CD14-positive monocyte (primary cell): Measurements from ENCODE around the gene DOK6. TPM values are rescaled to one million over a fixed set of nuclear protein-coding genes. Genes with fewer than 3 reads are reported as not detected.

ENCODE experiments used
- DNase-seq, 3 donors: peaks; one replicate each; pipeline ENCODE4 v3.0.0-alpha.2; 2011 to 2022
- H2AFZ ChIP-seq: 2 replicates; pipeline ENCODE4 v1.6.0; 2012; ENCODE audit warnings: mild to moderate bottlenecking, low read depth, low read length, inconsistent platforms; ENCODE audit not compliant: insufficient read depth, poor library complexity, severe bottlenecking
- H3K27ac ChIP-seq, 2 donors: 1 replicate in 1 of 2; 2 replicates in 1 of 2; pipeline ENCODE4 v1.5.1; 2012 to 2013; ENCODE audit warnings: low read length in 2 of 2, control low read depth in 1 of 2, inconsistent platforms in 1 of 2, low read depth in 1 of 2, mild to moderate bottlenecking in 1 of 2
- H3K27me3 ChIP-seq, 2 donors: one replicate each; pipeline versions ENCODE4 v1.6.0 to v1.6.1; 2011 to 2013; ENCODE audit warnings: low read length in 2 of 2; ENCODE audit not compliant: control insufficient read depth in 2 of 2, insufficient read depth in 2 of 2
- H3K36me3 ChIP-seq, 2 donors: replicated peaks in 1 of 2; 1 replicate in 1 of 2; 2 replicates in 1 of 2; pipeline versions ENCODE4 v1.5.1 to v1.6.1; 2012 to 2013; ENCODE audit warnings: low read length in 2 of 2, control low read depth in 1 of 2, inconsistent platforms in 1 of 2, mild to moderate bottlenecking in 1 of 2; ENCODE audit not compliant: insufficient read depth in 2 of 2, control insufficient read depth in 1 of 2
- H3K4me1 ChIP-seq, 2 donors: 1 replicate in 1 of 2; 2 replicates in 1 of 2; pipeline versions ENCODE4 v1.5.1 to v1.6.1; 2012 to 2013; ENCODE audit warnings: low read length in 2 of 2, control low read depth in 1 of 2, inconsistent platforms in 1 of 2, mild to moderate bottlenecking in 1 of 2, moderate library complexity in 1 of 2; ENCODE audit not compliant: insufficient read depth in 2 of 2, control insufficient read depth in 1 of 2
- H3K4me2 ChIP-seq: replicated peaks from 2 replicates; pipeline ENCODE3; 2012; ENCODE audit warnings: low read length, moderate library complexity, mild to moderate bottlenecking; ENCODE audit not compliant: poor library complexity, severe bottlenecking; ENCODE audit errors: extremely low read depth
- H3K4me3 ChIP-seq, 3 experiments: fragments of 200-600 bp in 1 of 3; sonication (generic) in 1 of 3; replicated peaks in 1 of 3; 1 replicate in 2 of 3; 2 replicates in 1 of 3; pipeline ENCODE4 v1.5.1; 2011 to 2013; ENCODE audit warnings: low read length in 3 of 3, mild to moderate bottlenecking in 3 of 3, control low read depth in 2 of 3, low read depth in 2 of 3, inconsistent platforms in 1 of 3, moderate library complexity in 1 of 3
- H3K79me2 ChIP-seq: 2 replicates; pipeline ENCODE4 v1.6.0; 2012; ENCODE audit warnings: mild to moderate bottlenecking, control low read depth, inconsistent platforms, low read length, moderate library complexity; ENCODE audit not compliant: insufficient read depth
- H3K9ac ChIP-seq: 2 replicates; pipeline ENCODE4 v1.6.0; 2017; ENCODE audit warnings: low read length, mild to moderate bottlenecking; ENCODE audit not compliant: insufficient read depth, poor library complexity, severe bottlenecking
- H3K9me3 ChIP-seq, 2 donors: replicated peaks in 1 of 2; 1 replicate in 1 of 2; 2 replicates in 1 of 2; pipeline versions ENCODE4 v1.5.1 to v1.6.1; 2012 to 2013; ENCODE audit warnings: low read length in 2 of 2, control low read depth in 1 of 2; ENCODE audit not compliant: control insufficient read depth in 1 of 2, insufficient read depth in 1 of 2
- H4K20me1 ChIP-seq: 2 replicates; pipeline ENCODE4 v1.6.0; 2012; ENCODE audit warnings: mild to moderate bottlenecking, low read length, control low read depth, moderate library complexity; ENCODE audit not compliant: insufficient read depth
- H3K27ac Mint-ChIP-seq, 7 donors: one replicate each; pipeline ENCODE4 v1.8.0; 2020; ENCODE audit warnings: mild to moderate bottlenecking in 7 of 7, mixed read lengths in 7 of 7, moderate library complexity in 6 of 7, inconsistent platforms in 2 of 7
- H3K27me3 Mint-ChIP-seq, 3 donors: one replicate each; pipeline ENCODE4 v1.8.0; 2021 to 2022; ENCODE audit warnings: low read depth in 3 of 3, mild to moderate bottlenecking in 3 of 3, mixed read lengths in 3 of 3, moderate library complexity in 3 of 3, inconsistent platforms in 1 of 3
- H3K36me3 Mint-ChIP-seq, 2 donors: one replicate each; pipeline ENCODE4 v1.8.0; 2020; ENCODE audit warnings: mixed read lengths in 2 of 2, inconsistent platforms in 1 of 2, mild to moderate bottlenecking in 1 of 2
- H3K4me1 Mint-ChIP-seq: one replicate; pipeline ENCODE4 v1.8.0; 2020; ENCODE audit warnings: mild to moderate bottlenecking, mixed read lengths
- H3K4me3 Mint-ChIP-seq, 2 donors: one replicate each; pipeline ENCODE4 v1.8.0; 2020; ENCODE audit warnings: mild to moderate bottlenecking in 2 of 2, mixed read lengths in 2 of 2, moderate library complexity in 1 of 2
- H3K9me3 Mint-ChIP-seq, 7 donors: one replicate each; pipeline ENCODE4 v1.8.0; 2020 to 2022; ENCODE audit warnings: mixed read lengths in 7 of 7, mild to moderate bottlenecking in 6 of 7, moderate library complexity in 6 of 7, inconsistent platforms in 2 of 7
- CTCF ChIP-seq: fragments of 200-600 bp; IDR thresholded peaks from one replicate; pipeline ENCODE4 v1.8.0; 2022; ENCODE audit warnings: antibody characterized with exemption, mild to moderate bottlenecking
- WGBS: methylation state at CpG from one replicate; pipeline ENCODE4 v1.1.5; 2013; ENCODE audit warnings: missing lambda C conversion rate; ENCODE audit not compliant: insufficient coverage; 5-methylcytosine and 5-hydroxymethylcytosine counted together
- intact Hi-C, 2 donors: fragments of 100-400 bp; cut with micrococcal nuclease; formaldehyde crosslinking; loops; one replicate each; pipeline versions ENCODE4 v1.15.0 to v1.15.1; 2023
- polyA plus RNA-seq, 3 donors: library from polyadenylated mRNA; depleted of rRNA in 1 of 3; unstranded in 2 of 3; stranded (reverse) in 1 of 3; fragments of 300-500 nt in 2 of 3; fragments of >200 nt in 1 of 3; fragmentation: Illumina TruSeq in 2 of 3; gene quantifications; 1 replicate in 2 of 3; 2 replicates in 1 of 3; pipeline ENCODE4 v1.2.3, GENCODE V29; 2012 to 2021

Gene DOK6
- polyA plus RNA-seq, 3 donors, result not detected

- no peaks in the 10 kb centered on the region for H3K36me3 Mint-ChIP-seq
- H3K4me3 Mint-ChIP-seq, result no peak overlapping the region
- Histone ChIP-seq H3K36me3 (no peaks in the 10 kb centered on the region), H3K4me1 (no peaks in the 10 kb centered on the region), H2AFZ (no peak overlapping the region), H4K20me1 (no peaks in the 10 kb centered on the region), H3K9me3 (no peaks in the 10 kb centered on the region), H3K27ac (no peak overlapping the region), H3K9ac (no peak overlapping the region), H3K4me2 (no peak overlapping the region), H3K27me3 (no peaks in the 10 kb centered on the region), H3K4me3 (no peak overlapping the region), H3K79me2 (no peaks in the 10 kb centered on the region)
- no CpG with 5 or more reads among the region's 4 CpGs for WGBS
- no peak for TF ChIP-seq CTCF
- intact Hi-C loops, result no loop called here
- H3K27ac Mint-ChIP-seq, result no peak overlapping the region
- DNase-seq, result no peak
- H3K9me3 Mint-ChIP-seq, result peaks cover 0 to 8% (median 0%) of the 10 kb centered on the region in 7 donors
- no peaks in the 10 kb centered on the region for H3K4me1 Mint-ChIP-seq
- H3K27me3 Mint-ChIP-seq, result no peaks in the 10 kb centered on the region
Measured at GRCh38 chr18:69680123-69680522, 279.4 kb downstream of the DOK6 start.

- no peaks in the 10 kb centered on the region for H3K4me1 Mint-ChIP-seq
- no CpG with 5 or more reads among the region's 2 CpGs for WGBS
Measured at GRCh38 chr18:69683176-69683575, 282.5 kb downstream of the DOK6 start.

More at GRCh38 chr18:69683176-69683575, 282.5 kb downstream of the DOK6 start:
- no peak overlapping the region for H3K4me2 ChIP-seq
- H4K20me1 ChIP-seq, result no peaks in the 10 kb centered on the region
- Mint-ChIP-seq H3K27ac (no peak overlapping the region), H3K9me3 (peaks cover 0 to 5% (median 1%) of the 10 kb centered on the region in 7 donors), H3K36me3 (no peaks in the 10 kb centered on the region), H3K4me3 (no peak overlapping the region), H3K27me3 (no peaks in the 10 kb centered on the region)
- no peaks in the 10 kb centered on the region for H3K27me3 ChIP-seq
- no peak for DNase-seq
- no peak for TF ChIP-seq CTCF
- no peak overlapping the region for H3K9ac ChIP-seq
- H3K4me3 ChIP-seq, result no peak overlapping the region
- H3K4me1 ChIP-seq, result no peaks in the 10 kb centered on the region
- H3K36me3 ChIP-seq, result no peaks in the 10 kb centered on the region
- no peak overlapping the region for H2AFZ ChIP-seq
- intact Hi-C loops, result no loop called here
- H3K79me2 ChIP-seq, result no peaks in the 10 kb centered on the region
- H3K9me3 ChIP-seq, result no peaks in the 10 kb centered on the region
- H3K27ac ChIP-seq, result no peak overlapping the region
